Activated T-helper 1 cell treated with anti-CD3 and anti-CD28 coated beads, Interleukin-2, amount 50 U/mL, for 16 hours (primary cell): ENCODE results near the gene CCDC170.
"Not testable (repeated sequence)": the region's sequence is repeated elsewhere in the genome, so short reads cannot be mapped to it uniquely, and the experiment has no call there.

Source experiments
- DNase-seq, 2 donors: peaks; one replicate each; pipeline ENCODE4 v3.0.0-alpha.2; 2020; ENCODE audit warnings: low read depth in 1 of 2, low spot score in 1 of 2

Gene CCDC170

DNA sequence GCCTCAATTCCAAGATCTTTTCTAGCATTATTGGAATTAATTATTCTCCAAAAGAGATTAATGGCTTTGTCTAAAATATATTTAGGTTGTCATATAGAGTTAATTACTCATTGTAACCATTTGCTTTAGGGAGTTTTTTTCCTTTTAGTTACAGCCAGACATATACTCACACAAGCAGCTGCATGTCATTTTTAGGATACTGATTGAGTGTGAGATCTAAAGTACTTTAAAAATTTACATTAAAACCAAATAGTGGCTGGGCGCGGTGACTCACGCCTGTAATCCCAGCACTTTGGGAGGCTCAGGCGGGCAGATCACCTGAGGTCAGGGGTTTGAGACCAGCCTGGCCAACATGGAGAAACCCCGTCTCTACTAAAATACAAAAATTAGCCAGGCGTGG lies 51.1 kb downstream of the CCDC170 start:
- DNase-seq: not testable (repeated sequence)

- no peak for DNase-seq
Measured at GRCh38 chr6:151546941-151547659, 53.3 kb downstream of the CCDC170 start.

DNA sequence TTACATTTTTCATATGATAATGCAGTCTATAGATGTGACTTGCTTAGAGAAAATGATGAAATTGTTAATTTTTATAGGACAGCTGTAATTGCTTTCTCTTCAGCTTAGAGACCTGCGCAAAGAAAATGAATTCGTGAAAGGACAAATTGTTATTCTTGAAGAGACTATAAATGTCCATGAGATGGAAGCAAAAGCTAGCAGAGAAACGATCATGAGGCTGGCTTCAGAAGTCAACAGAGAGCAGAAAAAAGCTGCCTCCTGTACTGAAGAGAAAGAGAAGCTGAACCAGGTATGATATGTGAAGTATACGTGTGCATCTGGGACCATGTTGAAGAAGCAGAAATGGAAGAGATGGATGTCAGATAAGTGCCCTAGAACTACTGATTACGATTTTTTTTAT lies 54.4 kb downstream of the CCDC170 start:
- DNase-seq: no peak

- DNase-seq: no peak
Measured at GRCh38 chr6:151549790-151550189, 56.0 kb downstream of the CCDC170 start.

DNA sequence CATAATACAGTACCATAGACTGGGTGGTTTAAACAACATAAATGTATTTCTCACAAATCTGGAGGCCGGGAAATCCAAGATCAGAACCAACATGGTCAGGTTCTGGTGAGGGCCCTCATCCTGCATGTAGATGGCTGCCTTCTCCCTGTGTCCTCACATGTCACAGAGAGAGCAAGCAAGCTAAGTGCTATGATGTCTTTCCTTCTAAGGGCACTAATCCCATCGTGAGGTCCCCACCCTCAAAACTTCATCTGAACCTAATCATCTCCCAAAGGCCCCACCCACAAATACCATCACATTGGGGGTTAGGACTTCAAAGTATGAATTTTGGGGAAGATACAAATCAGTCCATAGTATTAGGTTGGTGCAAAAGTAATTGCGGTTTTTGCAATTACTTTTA lies 56.8 kb downstream of the CCDC170 start:
- no peak for DNase-seq

GRCh38 chr6:151551223-151551857 lies 57.5 kb downstream of the CCDC170 start:
- no peak for DNase-seq

- DNase-seq: no peak
Measured at GRCh38 chr6:151553416-151554165, 59.8 kb downstream of the CCDC170 start.

GRCh38 chr6:151561238-151561637 lies 67.4 kb downstream of the CCDC170 start:
- no peak for DNase-seq

- no peak for DNase-seq
Measured at GRCh38 chr6:151564654-151565053, 70.8 kb downstream of the CCDC170 start.

GRCh38 chr6:151565940-151566339 lies 72.1 kb downstream of the CCDC170 start:
- no peak for DNase-seq

- DNase-seq: no peak
Measured at GRCh38 chr6:151566557-151566956, 72.7 kb downstream of the CCDC170 start.

DNA sequence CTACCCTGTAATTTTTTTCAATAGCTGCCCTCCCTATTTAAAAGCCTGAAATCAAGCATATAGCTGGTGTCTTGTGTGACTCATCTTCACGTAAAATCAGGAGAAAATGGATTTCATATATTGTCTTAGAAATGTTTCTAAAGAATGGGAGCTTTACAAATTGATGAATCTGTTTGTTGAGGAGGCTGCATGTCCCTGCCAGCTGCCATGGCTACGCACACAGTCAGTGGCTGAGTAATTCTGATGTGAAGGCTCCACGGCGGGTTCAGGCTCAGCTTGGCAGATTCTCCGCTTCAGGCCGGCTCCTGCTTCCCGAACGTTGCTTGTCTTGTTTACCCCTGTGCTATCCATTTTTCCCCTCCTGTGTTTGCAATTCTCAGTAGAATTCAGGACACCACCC lies 82.8 kb downstream of the CCDC170 start:
- no peak for DNase-seq

- no peak for DNase-seq
Measured at GRCh38 chr6:151577257-151577656, 83.4 kb downstream of the CCDC170 start.

GRCh38 chr6:151585741-151586140 lies 91.9 kb downstream of the CCDC170 start:
- DNase-seq: no peak

DNA sequence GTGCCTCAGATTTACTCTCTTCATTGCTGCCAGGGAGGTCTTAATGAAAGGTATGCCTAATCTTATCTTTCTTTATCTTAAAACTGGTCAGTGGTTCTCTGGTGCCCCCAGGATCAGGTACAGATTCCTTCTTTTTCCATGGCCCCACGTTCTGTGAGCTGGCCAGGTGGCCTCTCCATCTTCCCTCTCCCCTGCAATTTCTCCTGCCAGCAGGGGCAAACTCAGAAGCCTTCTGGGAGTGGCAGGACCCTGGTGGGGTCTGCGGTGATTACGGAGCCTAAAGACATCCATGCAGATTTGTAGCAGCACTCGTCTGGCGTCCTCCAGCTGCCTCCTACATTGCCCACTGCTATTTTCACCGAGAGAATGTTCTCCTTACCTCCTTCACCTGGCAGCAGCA lies 95.8 kb downstream of the CCDC170 start:
- no peak for DNase-seq

DNA sequence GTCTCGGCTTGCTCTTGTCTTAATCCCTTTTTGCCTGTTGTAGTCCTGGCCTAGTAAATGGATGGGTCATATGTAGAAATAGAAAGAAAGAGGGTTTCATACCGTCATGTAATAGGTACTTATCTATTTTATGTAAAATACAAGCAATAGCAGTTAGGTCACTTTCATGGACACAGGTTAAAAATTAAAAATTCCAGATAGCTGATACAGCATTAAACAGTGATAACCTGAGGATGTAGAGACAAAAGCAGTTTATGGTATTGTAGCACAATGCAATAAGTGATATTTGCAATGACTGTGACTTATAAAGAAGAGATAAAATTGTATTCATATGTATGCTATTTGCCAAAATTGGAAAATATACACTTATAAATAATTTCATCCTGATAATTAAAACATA lies 96.9 kb downstream of the CCDC170 start:
- no peak for DNase-seq

DNA sequence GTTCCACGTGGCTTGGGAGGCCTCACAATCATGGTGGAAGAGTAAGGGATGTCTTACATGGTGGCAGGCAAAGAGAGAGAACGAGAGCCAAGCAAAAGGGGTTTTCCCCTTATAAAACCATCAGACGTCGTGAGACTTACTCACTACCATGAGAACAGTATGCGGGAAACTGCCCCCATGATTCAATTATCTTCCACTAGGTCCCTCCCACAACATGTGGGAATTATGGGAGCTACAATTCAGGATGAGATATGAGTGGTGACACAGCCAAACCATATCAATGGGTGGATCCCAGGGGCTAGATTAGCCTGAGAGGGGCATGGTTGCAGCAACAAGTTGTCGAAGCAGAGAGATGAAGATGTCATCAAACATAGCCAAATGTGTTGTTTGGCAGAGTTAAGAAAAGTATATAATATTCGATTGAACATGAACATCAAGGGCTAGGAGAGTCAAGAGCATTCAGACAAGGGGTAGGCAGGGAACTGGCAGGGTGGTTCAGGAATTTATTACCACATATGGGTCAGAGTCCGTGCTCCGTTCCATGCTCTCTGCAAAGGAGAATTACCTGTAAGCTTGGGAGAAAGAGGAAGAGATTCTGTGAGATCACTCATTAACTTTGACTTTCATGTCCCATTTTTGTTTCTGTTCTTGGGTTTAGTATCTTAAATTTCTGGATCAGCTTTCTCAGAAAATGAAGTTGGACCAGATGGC lies 98.8 kb downstream of the CCDC170 start:
- no peak for DNase-seq

GRCh38 chr6:151609146-151609902 lies 115.5 kb downstream of the CCDC170 start:
- no peak for DNase-seq

GRCh38 chr6:151610326-151610725 lies 116.5 kb downstream of the CCDC170 start:
- no peak for DNase-seq

- DNase-seq: no peak
Measured at GRCh38 chr6:151614630-151615029, 120.8 kb downstream of the CCDC170 start.

DNA sequence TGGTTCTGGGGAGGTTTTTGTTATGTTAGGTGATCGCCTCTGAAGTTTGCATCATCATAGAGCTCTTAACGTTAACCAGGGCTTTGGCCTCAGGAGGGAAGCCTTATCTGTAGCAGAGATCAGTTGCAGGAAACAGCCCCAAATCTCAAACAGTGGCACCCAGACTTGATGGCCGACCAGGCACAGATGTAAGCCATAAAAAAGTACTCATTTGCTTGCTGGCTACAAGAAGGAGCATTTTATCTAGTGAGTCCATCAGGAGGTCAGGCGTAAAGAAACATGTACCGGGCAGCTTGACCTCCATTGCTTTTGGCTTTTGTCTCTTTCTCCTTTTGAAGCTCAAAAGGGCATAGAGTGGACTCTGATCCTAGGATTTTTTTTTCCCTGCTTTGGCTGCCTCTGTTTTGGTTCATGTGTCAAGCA lies 122.3 kb downstream of the CCDC170 start:
- DNase-seq: no peak
